ENCODE data around the gene BPHL.

GRCh38 chr6:3162067-3162497 lies 43.6 kb downstream of the BPHL start:
- TF ChIP-seq CTCF (IDR thresholded peaks at IDR 0.05; ENCODE audit: low read depth, low read length), result no peak
- no peak for TF ChIP-seq EZH2phosphoT487 (IDR thresholded peaks at IDR 0.05; ENCODE audit: low read depth)
